Chondrocyte (in vitro differentiated cells): Measurements from ENCODE around the gene USP34. TPM values are rescaled to one million over a fixed set of nuclear protein-coding genes. Genes with fewer than 3 reads are reported as not detected.

Experiments used
- DNase-seq: peaks from one replicate; pipeline ENCODE4 v3.0.0; 2021; ENCODE audit warnings: mixed read lengths, low spot score
- H3K27ac Mint-ChIP-seq: one replicate; pipeline ENCODE4 v1.8.0; 2021; ENCODE audit warnings: mild to moderate bottlenecking, moderate library complexity, mixed read lengths; ENCODE audit not compliant: unreplicated experiment
- H3K27me3 Mint-ChIP-seq: 2 replicates; pipeline ENCODE4 v1.8.0; 2021; ENCODE audit warnings: low read depth, mixed read lengths
- H3K36me3 Mint-ChIP-seq: 2 replicates; pipeline ENCODE4 v1.8.0; 2021; ENCODE audit warnings: low read depth, mixed read lengths
- H3K4me1 Mint-ChIP-seq: 2 replicates; pipeline ENCODE4 v1.8.0; 2021; ENCODE audit warnings: low read depth, mild to moderate bottlenecking, mixed read lengths
- H3K4me3 Mint-ChIP-seq: one replicate; pipeline ENCODE4 v1.8.0; 2021; ENCODE audit warnings: mild to moderate bottlenecking, moderate library complexity, mixed read lengths; ENCODE audit not compliant: unreplicated experiment
- H3K9me3 Mint-ChIP-seq: 2 replicates; pipeline ENCODE4 v1.8.0; 2021; ENCODE audit warnings: low read depth, mixed read lengths
- total RNA-seq: library from RNA; stranded (reverse); gene quantifications from 3 replicates; pipeline ENCODE4 v1.2.1, GENCODE V29; 2021
- TF ChIP-seq, protein P1 (sequence below): fragments of 200-600 bp; sonication (generic); IDR thresholded peaks from 2 replicates; pipeline ENCODE4 v1.5.0; 2021; ENCODE audit warnings: antibody characterized with exemption, mild to moderate bottlenecking, moderate library complexity

USP34 gene
- total RNA-seq, 1 donor from 2014 or later = 104 TPM

DNA sequence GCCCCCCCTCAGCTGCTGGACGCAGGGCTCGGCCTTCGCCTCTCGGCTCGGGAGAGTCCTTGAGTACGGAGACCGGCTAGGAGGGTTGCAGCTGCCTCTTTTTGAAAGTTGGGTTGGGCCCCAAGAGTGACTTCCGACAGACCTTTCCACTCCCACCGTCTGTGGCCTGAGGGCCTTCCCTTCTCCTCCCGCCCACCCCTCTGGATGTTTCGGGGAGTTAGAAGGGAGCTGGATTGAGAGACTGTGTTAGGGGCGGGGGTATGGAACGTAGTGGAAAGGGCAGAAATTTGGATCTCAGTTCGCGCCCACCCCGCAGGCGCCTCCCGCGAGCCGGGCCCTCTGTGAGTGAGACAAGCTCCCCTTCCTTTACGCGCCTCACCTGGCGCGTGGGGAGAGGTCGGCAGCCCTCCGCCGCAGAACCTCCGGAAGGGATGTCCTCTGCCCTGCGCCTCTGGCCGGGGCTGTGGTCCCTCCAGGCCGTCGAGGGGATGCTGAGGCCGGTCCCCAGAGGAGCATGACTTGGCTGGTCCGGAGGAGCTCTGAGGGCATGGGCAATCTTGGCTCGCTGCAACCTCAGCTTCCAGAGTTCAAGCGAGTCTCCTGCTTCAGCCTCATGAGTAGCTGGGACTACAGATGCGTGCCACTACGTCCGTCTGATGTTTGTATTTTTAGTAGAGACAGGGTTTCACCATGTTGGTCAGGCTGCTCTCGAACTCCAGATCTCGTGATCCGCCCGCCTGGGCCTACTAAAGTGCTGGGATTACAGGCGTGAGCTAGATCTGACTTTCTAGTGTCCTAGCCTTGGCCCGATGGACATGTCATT, 292.9 kb downstream of the USP34 start:
- Mint-ChIP-seq H3K36me3 (peaks cover 8% of the 10 kb centered on the region), H3K9me3 (no peaks in the 10 kb centered on the region), H3K4me1 (peaks cover 57% of the 10 kb centered on the region), H3K27me3 (no peaks in the 10 kb centered on the region), H3K4me3 (peak overlapping the region; percentile 75), H3K27ac (peak overlapping the region; percentile 94)
- TF ChIP-seq, protein P1, sequence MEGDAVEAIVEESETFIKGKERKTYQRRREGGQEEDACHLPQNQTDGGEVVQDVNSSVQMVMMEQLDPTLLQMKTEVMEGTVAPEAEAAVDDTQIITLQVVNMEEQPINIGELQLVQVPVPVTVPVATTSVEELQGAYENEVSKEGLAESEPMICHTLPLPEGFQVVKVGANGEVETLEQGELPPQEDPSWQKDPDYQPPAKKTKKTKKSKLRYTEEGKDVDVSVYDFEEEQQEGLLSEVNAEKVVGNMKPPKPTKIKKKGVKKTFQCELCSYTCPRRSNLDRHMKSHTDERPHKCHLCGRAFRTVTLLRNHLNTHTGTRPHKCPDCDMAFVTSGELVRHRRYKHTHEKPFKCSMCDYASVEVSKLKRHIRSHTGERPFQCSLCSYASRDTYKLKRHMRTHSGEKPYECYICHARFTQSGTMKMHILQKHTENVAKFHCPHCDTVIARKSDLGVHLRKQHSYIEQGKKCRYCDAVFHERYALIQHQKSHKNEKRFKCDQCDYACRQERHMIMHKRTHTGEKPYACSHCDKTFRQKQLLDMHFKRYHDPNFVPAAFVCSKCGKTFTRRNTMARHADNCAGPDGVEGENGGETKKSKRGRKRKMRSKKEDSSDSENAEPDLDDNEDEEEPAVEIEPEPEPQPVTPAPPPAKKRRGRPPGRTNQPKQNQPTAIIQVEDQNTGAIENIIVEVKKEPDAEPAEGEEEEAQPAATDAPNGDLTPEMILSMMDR = no peak
- no peak for DNase-seq

DNA sequence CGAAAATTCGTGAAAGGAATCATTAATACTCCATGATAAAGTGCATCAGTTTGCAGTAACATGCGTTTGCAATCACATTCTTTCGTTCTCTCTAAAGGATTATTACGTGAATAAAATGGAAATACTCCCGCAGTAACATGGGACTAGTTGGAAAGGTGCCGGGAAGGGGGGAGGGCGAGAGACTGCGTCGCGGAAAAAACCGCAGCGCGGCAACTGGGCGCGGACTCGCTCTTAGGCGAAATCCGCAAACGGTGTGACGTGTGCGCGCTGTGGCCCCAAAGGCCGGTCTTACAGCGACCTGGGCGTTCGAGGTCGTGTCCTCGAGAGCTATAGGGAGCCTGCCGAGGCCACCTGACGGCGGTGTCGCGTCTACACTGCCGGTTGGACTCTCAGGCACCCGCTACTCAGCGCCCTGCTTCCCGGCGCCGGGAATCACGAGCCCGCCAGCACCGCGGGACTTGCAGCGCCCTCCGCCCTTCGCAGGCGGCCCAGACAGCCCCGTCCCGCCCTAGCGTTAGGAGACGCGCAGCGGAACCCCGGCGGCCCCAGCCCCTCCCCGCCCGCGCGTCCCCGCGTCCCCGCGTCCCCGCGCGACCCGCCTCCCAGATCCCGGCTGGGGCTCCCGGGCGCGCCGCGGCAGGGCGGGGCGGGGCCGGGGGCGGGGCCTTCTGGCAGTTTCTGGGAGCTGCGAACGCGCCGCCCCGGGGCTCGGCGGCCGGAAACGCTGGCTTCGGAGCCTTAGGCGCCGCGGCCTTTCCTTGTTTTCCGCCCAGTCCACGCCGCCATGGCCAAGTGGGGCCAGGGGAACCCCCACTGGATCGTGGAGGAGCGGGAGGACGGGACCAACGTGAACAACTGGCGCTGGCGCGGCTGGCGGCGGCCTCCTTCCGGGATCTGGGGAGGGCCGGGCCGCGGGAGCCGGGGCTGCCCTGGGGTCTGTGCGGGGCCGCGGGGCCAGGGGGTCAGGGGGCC, 293.8 kb downstream of the USP34 start:
- Mint-ChIP-seq H3K9me3 (no peaks in the 10 kb centered on the region), H3K27ac (peak overlapping the region; percentile 90), H3K4me3 (peak overlapping the region; percentile 82), H3K27me3 (no peaks in the 10 kb centered on the region), H3K36me3 (peaks cover 3% of the 10 kb centered on the region), H3K4me1 (peaks cover 51% of the 10 kb centered on the region)
- TF ChIP-seq, protein P1 = peak; percentile 44
- DNase-seq = peak; percentile 96

DNA sequence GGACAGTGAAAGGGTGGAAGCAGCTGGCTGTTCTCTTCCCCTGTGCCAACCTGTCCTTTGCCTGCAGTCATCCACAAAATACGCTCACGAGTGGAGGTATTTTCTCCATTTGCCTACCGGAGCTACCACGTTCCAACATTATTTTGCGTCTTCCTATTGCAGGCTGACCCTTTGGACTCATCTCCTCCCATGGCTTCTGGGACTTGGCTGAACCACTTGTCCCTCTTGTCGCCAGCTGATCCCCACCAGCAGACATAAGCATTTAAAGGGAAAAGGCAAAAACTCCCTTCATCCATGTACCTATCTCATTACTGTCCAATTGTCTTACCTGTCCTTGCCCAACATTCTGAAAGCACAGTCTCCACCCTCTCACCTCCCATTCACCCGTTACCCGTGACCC, 295.9 kb downstream of the USP34 start:
- TF ChIP-seq, protein P1 = no peak
- H3K36me3 Mint-ChIP-seq = no peaks in the 10 kb centered on the region

GRCh38 chr2:61173116-61173515, 297.8 kb downstream of the USP34 start:
- Mint-ChIP-seq H3K4me3 (no peak overlapping the region), H3K9me3 (no peaks in the 10 kb centered on the region), H3K36me3 (no peaks in the 10 kb centered on the region), H3K4me1 (peaks cover 11% of the 10 kb centered on the region), H3K27ac (no peak overlapping the region), H3K27me3 (no peaks in the 10 kb centered on the region)
- no peak for DNase-seq
- TF ChIP-seq, protein P1 = no peak

More for the DNA sequence above, 295.9 kb downstream of the USP34 start:
- no peak overlapping the region for H3K4me3 Mint-ChIP-seq
- H3K9me3 Mint-ChIP-seq = no peaks in the 10 kb centered on the region
- H3K27me3 Mint-ChIP-seq = no peaks in the 10 kb centered on the region
- peaks cover 31% of the 10 kb centered on the region for H3K4me1 Mint-ChIP-seq
- H3K27ac Mint-ChIP-seq = no peak overlapping the region
- no peak for DNase-seq

- Mint-ChIP-seq H3K4me3 (no peak overlapping the region), H3K27me3 (no peaks in the 10 kb centered on the region), H3K4me1 (peaks cover 9% of the 10 kb centered on the region), H3K9me3 (no peaks in the 10 kb centered on the region), H3K36me3 (no peaks in the 10 kb centered on the region), H3K27ac (no peak overlapping the region)
- TF ChIP-seq, protein P1 = no peak
- DNase-seq = no peak
Measured at GRCh38 chr2:61172671-61173070, 298.2 kb downstream of the USP34 start.
